Measurements from ENCODE around the gene SKI.
"Not testable (repeated sequence)": the region's sequence is repeated elsewhere in the genome, so short reads cannot be mapped to it uniquely, and the experiment has no call there.

Gene SKI

GRCh38 chr1:2237773-2238172, 9.7 kb downstream of the SKI start:
- Histone ChIP-seq H3K9ac (ENCODE audit: low read length) (peak overlapping the region; percentile 41), H3K4me1 (ENCODE audit: control insufficient read depth, insufficient read depth, low read length) (peaks cover 74% of the 10 kb centered on the region), H3K4me3 (ENCODE audit: low read length) (no peak overlapping the region)

GRCh38 chr1:2238361-2239012, 10.4 kb downstream of the SKI start:
- Histone ChIP-seq H3K9ac (ENCODE audit: low read length) (no peak overlapping the region), H3K4me3 (ENCODE audit: low read length) (no peak overlapping the region), H3K9me3 (ENCODE audit: control insufficient read depth, low read length) (no peaks in the 10 kb centered on the region), H3K4me1 (ENCODE audit: control insufficient read depth, insufficient read depth, low read length) (peaks cover 70% of the 10 kb centered on the region), H3K27me3 (ENCODE audit: control insufficient read depth, insufficient read depth, low read length) (no peaks in the 10 kb centered on the region), H3K36me3 (ENCODE audit: control insufficient read depth, insufficient read depth, low read length) (no peaks in the 10 kb centered on the region)

More at GRCh38 chr1:2237773-2238172, 9.7 kb downstream of the SKI start:
- Histone ChIP-seq H3K36me3 (ENCODE audit: control insufficient read depth, insufficient read depth, low read length) (no peaks in the 10 kb centered on the region), H3K27me3 (ENCODE audit: control insufficient read depth, insufficient read depth, low read length) (no peaks in the 10 kb centered on the region), H3K9me3 (ENCODE audit: control insufficient read depth, low read length) (no peaks in the 10 kb centered on the region)

GRCh38 chr1:2239013-2239370, 10.9 kb downstream of the SKI start:
- Histone ChIP-seq H3K36me3 (ENCODE audit: control insufficient read depth, insufficient read depth, low read length) (no peaks in the 10 kb centered on the region), H3K27me3 (ENCODE audit: control insufficient read depth, insufficient read depth, low read length) (no peaks in the 10 kb centered on the region), H3K4me1 (ENCODE audit: control insufficient read depth, insufficient read depth, low read length) (peaks cover 67% of the 10 kb centered on the region), H3K9me3 (ENCODE audit: control insufficient read depth, low read length) (no peaks in the 10 kb centered on the region), H3K9ac (ENCODE audit: low read length) (no peak overlapping the region), H3K4me3 (ENCODE audit: low read length) (no peak overlapping the region)

GRCh38 chr1:2239384-2239985, 11.4 kb downstream of the SKI start:
- H3K36me3 ChIP-seq (ENCODE audit: control insufficient read depth, insufficient read depth, low read length): no peaks in the 10 kb centered on the region
- H3K4me1 ChIP-seq (ENCODE audit: control insufficient read depth, insufficient read depth, low read length): peaks cover 62% of the 10 kb centered on the region
- peak overlapping the region; percentile 1 for H3K9ac ChIP-seq (ENCODE audit: low read length)
- H3K9me3 ChIP-seq (ENCODE audit: control insufficient read depth, low read length): no peaks in the 10 kb centered on the region
- H3K4me3 ChIP-seq (ENCODE audit: low read length): no peak overlapping the region
- H3K27me3 ChIP-seq (ENCODE audit: control insufficient read depth, insufficient read depth, low read length): no peaks in the 10 kb centered on the region

GRCh38 chr1:2240270-2241156, 12.4 kb downstream of the SKI start:
- H3K27me3 ChIP-seq (ENCODE audit: control insufficient read depth, insufficient read depth, low read length): no peaks in the 10 kb centered on the region
- H3K4me3 ChIP-seq (ENCODE audit: low read length): no peak overlapping the region
- no peaks in the 10 kb centered on the region for H3K9me3 ChIP-seq (ENCODE audit: control insufficient read depth, low read length)
- H3K4me1 ChIP-seq (ENCODE audit: control insufficient read depth, insufficient read depth, low read length): peaks cover 53% of the 10 kb centered on the region
- no peaks in the 10 kb centered on the region for H3K36me3 ChIP-seq (ENCODE audit: control insufficient read depth, insufficient read depth, low read length)
- peak overlapping the region; percentile 1 for H3K9ac ChIP-seq (ENCODE audit: low read length)

- H3K4me3 ChIP-seq (ENCODE audit: low read length): no peak overlapping the region
- no peak overlapping the region for H3K9ac ChIP-seq (ENCODE audit: low read length)
- peaks cover 45% of the 10 kb centered on the region for H3K4me1 ChIP-seq (ENCODE audit: control insufficient read depth, insufficient read depth, low read length)
- H3K9me3 ChIP-seq (ENCODE audit: control insufficient read depth, low read length): no peaks in the 10 kb centered on the region
- H3K36me3 ChIP-seq (ENCODE audit: control insufficient read depth, insufficient read depth, low read length): no peaks in the 10 kb centered on the region
- no peaks in the 10 kb centered on the region for H3K27me3 ChIP-seq (ENCODE audit: control insufficient read depth, insufficient read depth, low read length)
These were observed 13.7 kb downstream of the SKI start for GRCh38 chr1:2241820-2242219.

GRCh38 chr1:2242814-2243725, 15.0 kb downstream of the SKI start:
- Histone ChIP-seq H3K9me3 (ENCODE audit: control insufficient read depth, low read length) (no peaks in the 10 kb centered on the region), H3K4me1 (ENCODE audit: control insufficient read depth, insufficient read depth, low read length) (peaks cover 44% of the 10 kb centered on the region), H3K27me3 (ENCODE audit: control insufficient read depth, insufficient read depth, low read length) (no peaks in the 10 kb centered on the region), H3K4me3 (ENCODE audit: low read length) (no peak overlapping the region), H3K36me3 (ENCODE audit: control insufficient read depth, insufficient read depth, low read length) (no peaks in the 10 kb centered on the region), H3K9ac (ENCODE audit: low read length) (no peak overlapping the region)

GRCh38 chr1:2247045-2247394, 18.9 kb downstream of the SKI start:
- peaks cover 56% of the 10 kb centered on the region for H3K4me1 ChIP-seq (ENCODE audit: control insufficient read depth, insufficient read depth, low read length)

GRCh38 chr1:2247760-2248126, 19.6 kb downstream of the SKI start:
- Histone ChIP-seq H3K27me3 (ENCODE audit: control insufficient read depth, insufficient read depth, low read length) (no peaks in the 10 kb centered on the region), H3K9ac (ENCODE audit: low read length) (peak overlapping the region; percentile 20), H3K9me3 (ENCODE audit: control insufficient read depth, low read length) (no peaks in the 10 kb centered on the region), H3K4me3 (ENCODE audit: low read length) (no peak overlapping the region), H3K36me3 (ENCODE audit: control insufficient read depth, insufficient read depth, low read length) (no peaks in the 10 kb centered on the region), H3K4me1 (ENCODE audit: control insufficient read depth, insufficient read depth, low read length) (peaks cover 58% of the 10 kb centered on the region)

More at GRCh38 chr1:2247045-2247394, 18.9 kb downstream of the SKI start:
- H3K9ac ChIP-seq (ENCODE audit: low read length); H3K27me3 ChIP-seq (ENCODE audit: control insufficient read depth, insufficient read depth, low read length); H3K4me3 ChIP-seq (ENCODE audit: low read length); H3K36me3 ChIP-seq (ENCODE audit: control insufficient read depth, insufficient read depth, low read length); H3K9me3 ChIP-seq (ENCODE audit: control insufficient read depth, low read length): not testable (repeated sequence)

GRCh38 chr1:2248127-2248826, 20.2 kb downstream of the SKI start:
- Histone ChIP-seq H3K9ac (ENCODE audit: low read length) (peak overlapping the region; percentile 20), H3K27me3 (ENCODE audit: control insufficient read depth, insufficient read depth, low read length) (no peaks in the 10 kb centered on the region), H3K36me3 (ENCODE audit: control insufficient read depth, insufficient read depth, low read length) (no peaks in the 10 kb centered on the region), H3K4me3 (ENCODE audit: low read length) (no peak overlapping the region), H3K9me3 (ENCODE audit: control insufficient read depth, low read length) (no peaks in the 10 kb centered on the region), H3K4me1 (ENCODE audit: control insufficient read depth, insufficient read depth, low read length) (peaks cover 57% of the 10 kb centered on the region)

GRCh38 chr1:2248854-2249558, 20.9 kb downstream of the SKI start:
- Histone ChIP-seq H3K4me1 (ENCODE audit: control insufficient read depth, insufficient read depth, low read length) (peaks cover 52% of the 10 kb centered on the region), H3K9me3 (ENCODE audit: control insufficient read depth, low read length) (no peaks in the 10 kb centered on the region), H3K9ac (ENCODE audit: low read length) (peak overlapping the region; percentile 0)

More at GRCh38 chr1:2248854-2249558, 20.9 kb downstream of the SKI start:
- H3K36me3 ChIP-seq (ENCODE audit: control insufficient read depth, insufficient read depth, low read length): no peaks in the 10 kb centered on the region
- no peaks in the 10 kb centered on the region for H3K27me3 ChIP-seq (ENCODE audit: control insufficient read depth, insufficient read depth, low read length)
- H3K4me3 ChIP-seq (ENCODE audit: low read length): no peak overlapping the region
